Measurements from ENCODE around the gene TMEM202.
"Not testable (repeated sequence)": the region's sequence is repeated elsewhere in the genome, so short reads cannot be mapped to it uniquely, and the experiment has no call there.

TMEM202 gene

GRCh38 chr15:72437650-72438316 is 39.7 kb downstream of the TMEM202 start:
- H3K27me3 ChIP-seq: peaks cover 20% of the 10 kb centered on the region
- H3K4me1 ChIP-seq (ENCODE audit: control insufficient read depth in 1 of 2, insufficient read depth in 1 of 2, low read depth in 1 of 2, low read length in 1 of 2): no peaks in the 10 kb centered on the region
- no peak overlapping the region for H3K4me3 ChIP-seq (ENCODE audit: low read depth in 1 of 2, low read length in 1 of 2)
- TF ChIP-seq CTCF (IDR thresholded peaks at IDR 0.05): no peak
- H3K36me3 ChIP-seq: no peaks in the 10 kb centered on the region
- peaks cover 7% of the 10 kb centered on the region for H3K9me3 ChIP-seq
- no peak overlapping the region for H3K27ac ChIP-seq

DNA sequence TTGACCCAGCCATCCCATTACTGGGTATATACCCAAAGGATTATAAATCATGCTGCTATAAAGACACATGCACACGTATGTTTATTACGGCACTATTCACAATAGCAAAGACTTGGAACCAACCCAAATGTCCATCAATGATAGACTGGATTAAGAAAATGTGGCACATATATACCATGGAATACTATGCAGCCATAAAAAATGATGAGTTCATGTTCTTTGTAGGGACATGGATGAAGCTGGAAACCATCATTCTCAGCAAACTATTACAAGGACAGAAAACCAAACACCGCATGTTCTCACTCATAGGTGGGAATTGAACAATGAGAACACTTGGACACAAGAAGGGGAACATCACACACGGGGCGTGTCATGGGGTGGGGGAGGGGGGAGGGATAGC is 44.7 kb downstream of the TMEM202 start:
- not testable (repeated sequence) for H3K36me3 ChIP-seq; H3K27ac ChIP-seq; H3K9me3 ChIP-seq; H3K4me3 ChIP-seq (ENCODE audit: low read depth in 1 of 2, low read length in 1 of 2); H3K4me1 ChIP-seq (ENCODE audit: control insufficient read depth in 1 of 2, insufficient read depth in 1 of 2, low read depth in 1 of 2, low read length in 1 of 2)
- peaks cover 10% of the 10 kb centered on the region for H3K27me3 ChIP-seq

DNA sequence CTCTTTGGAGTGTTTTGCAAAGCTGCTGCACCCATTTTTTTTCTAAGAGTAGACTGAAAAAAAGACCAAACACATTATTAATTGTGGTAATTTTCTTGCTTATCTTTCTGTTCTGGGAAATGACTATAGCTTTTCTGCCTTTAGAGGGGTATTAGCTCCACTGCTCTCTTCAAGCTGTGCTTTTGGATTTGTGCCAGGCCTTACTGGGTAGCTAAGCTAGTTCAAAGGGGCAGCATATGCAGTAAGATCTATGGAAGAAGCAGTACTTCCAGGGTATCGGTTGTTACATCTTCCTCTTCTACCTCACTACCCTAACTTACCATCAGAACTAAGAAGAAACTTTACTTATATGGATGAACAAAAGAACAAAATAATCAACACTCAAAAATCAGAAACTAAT is 47.3 kb downstream of the TMEM202 start:
- TF ChIP-seq CTCF (IDR thresholded peaks at IDR 0.05): no peak
- no peaks in the 10 kb centered on the region for H3K4me1 ChIP-seq (ENCODE audit: control insufficient read depth in 1 of 2, insufficient read depth in 1 of 2, low read depth in 1 of 2, low read length in 1 of 2)
- H3K4me3 ChIP-seq (ENCODE audit: low read depth in 1 of 2, low read length in 1 of 2): no peak overlapping the region
- no peak overlapping the region for H3K27ac ChIP-seq
- H3K27me3 ChIP-seq: peaks cover 15% of the 10 kb centered on the region
- no peaks in the 10 kb centered on the region for H3K36me3 ChIP-seq
- H3K9me3 ChIP-seq: no peaks in the 10 kb centered on the region

- H3K36me3 ChIP-seq: no peaks in the 10 kb centered on the region
- no peak overlapping the region for H3K27ac ChIP-seq
- no peak overlapping the region for H3K4me3 ChIP-seq (ENCODE audit: low read depth in 1 of 2, low read length in 1 of 2)
- H3K4me1 ChIP-seq (ENCODE audit: control insufficient read depth in 1 of 2, insufficient read depth in 1 of 2, low read depth in 1 of 2, low read length in 1 of 2): no peaks in the 10 kb centered on the region
- no peaks in the 10 kb centered on the region for H3K9me3 ChIP-seq
- no peak for TF ChIP-seq CTCF (IDR thresholded peaks at IDR 0.05)
- peaks cover 5% of the 10 kb centered on the region for H3K27me3 ChIP-seq
Observed at GRCh38 chr15:72450805-72451204, 52.7 kb downstream of the TMEM202 start.

DNA sequence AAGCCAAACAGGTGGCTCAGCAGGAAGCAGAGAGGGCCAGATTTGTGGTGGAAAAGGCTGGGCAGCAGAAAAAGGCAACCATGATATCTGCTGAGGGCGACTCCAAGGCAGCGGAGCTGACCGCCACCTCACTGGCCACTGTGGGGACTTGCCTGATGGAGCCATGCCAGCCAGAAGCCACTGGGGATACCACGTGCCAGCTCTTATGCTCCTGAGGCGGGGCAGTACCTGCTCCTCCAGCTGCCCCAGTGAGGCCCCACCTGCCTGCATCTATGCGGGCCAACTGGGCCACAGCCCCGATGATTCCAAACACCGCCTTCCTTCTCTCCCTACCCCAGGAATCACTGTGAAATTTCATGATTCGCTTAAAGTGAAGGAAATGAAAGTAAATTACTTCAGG is 53.1 kb downstream of the TMEM202 start:
- no peaks in the 10 kb centered on the region for H3K4me1 ChIP-seq (ENCODE audit: control insufficient read depth in 1 of 2, insufficient read depth in 1 of 2, low read depth in 1 of 2, low read length in 1 of 2)
- H3K9me3 ChIP-seq: no peaks in the 10 kb centered on the region
- no peak for TF ChIP-seq CTCF (IDR thresholded peaks at IDR 0.05)
- H3K4me3 ChIP-seq (ENCODE audit: low read depth in 1 of 2, low read length in 1 of 2): no peak overlapping the region
- H3K27me3 ChIP-seq: peaks cover 5% of the 10 kb centered on the region
- no peak overlapping the region for H3K27ac ChIP-seq
- H3K36me3 ChIP-seq: no peaks in the 10 kb centered on the region

DNA sequence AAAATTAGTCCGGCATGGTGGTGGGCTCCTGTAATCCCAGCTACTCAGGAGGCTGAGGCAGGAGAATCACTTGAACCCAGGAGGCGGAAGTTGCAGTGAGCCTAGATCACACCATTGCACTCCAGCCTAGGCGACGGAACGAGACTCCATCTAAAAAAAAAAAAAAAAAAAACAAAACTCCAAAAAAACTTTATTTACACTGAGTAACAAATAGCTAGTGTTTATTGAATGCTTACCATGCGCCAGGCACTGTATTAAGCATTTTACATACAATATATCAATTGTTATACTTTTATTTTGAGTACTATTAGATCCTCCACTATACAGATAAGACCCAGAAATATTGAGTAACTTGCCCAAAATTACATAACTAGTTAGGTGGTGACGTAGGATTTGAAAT is 58.6 kb downstream of the TMEM202 start:
- no peak for TF ChIP-seq CTCF (IDR thresholded peaks at IDR 0.05)

More for the DNA sequence above, 58.6 kb downstream of the TMEM202 start:
- H3K36me3 ChIP-seq: no peaks in the 10 kb centered on the region
- H3K27ac ChIP-seq: no peak overlapping the region
- H3K27me3 ChIP-seq: no peaks in the 10 kb centered on the region
- H3K4me1 ChIP-seq (ENCODE audit: control insufficient read depth in 1 of 2, insufficient read depth in 1 of 2, low read depth in 1 of 2, low read length in 1 of 2): peaks cover 0 to 3% of the 10 kb centered on the region in 2 experiments
- H3K9me3 ChIP-seq: no peaks in the 10 kb centered on the region
- H3K4me3 ChIP-seq (ENCODE audit: low read depth in 1 of 2, low read length in 1 of 2): no peak overlapping the region

Measured in neutrophil (primary cell).